ENCODE results near the gene FBXO31.

The FBXO31 gene

GRCh38 chr16:87339086-87339723 is 44.4 kb downstream of the FBXO31 start:
- no peak for DNase-seq

GRCh38 chr16:87338155-87338765 is 45.3 kb downstream of the FBXO31 start:
- no peak for DNase-seq

- DNase-seq: no peak
Measured at GRCh38 chr16:87337262-87337771, 46.3 kb downstream of the FBXO31 start.

- DNase-seq: no peak
Measured at GRCh38 chr16:87336434-87337240, 46.9 kb downstream of the FBXO31 start.

- DNase-seq: no peak
Measured at GRCh38 chr16:87335625-87336433, 47.7 kb downstream of the FBXO31 start.

GRCh38 chr16:87334651-87335624 is 48.6 kb downstream of the FBXO31 start:
- DNase-seq: no peak

- no peak for DNase-seq
Measured at GRCh38 chr16:87333581-87334331, 49.8 kb downstream of the FBXO31 start.

GRCh38 chr16:87333101-87333500 is 50.5 kb downstream of the FBXO31 start:
- no peak for DNase-seq

- no peak for DNase-seq
Measured at GRCh38 chr16:87332150-87332549, 51.4 kb downstream of the FBXO31 start.

GRCh38 chr16:87331241-87331801 is 52.3 kb downstream of the FBXO31 start:
- DNase-seq: no peak

GRCh38 chr16:87330646-87331045 is 52.9 kb downstream of the FBXO31 start:
- no peak for DNase-seq

- DNase-seq: no peak
Measured at GRCh38 chr16:87330257-87330624, 53.3 kb downstream of the FBXO31 start.

GRCh38 chr16:87329436-87330256 is 53.9 kb downstream of the FBXO31 start:
- no peak for DNase-seq

GRCh38 chr16:87328846-87329245 is 54.7 kb downstream of the FBXO31 start:
- no peak for DNase-seq

- no peak for DNase-seq
Measured at GRCh38 chr16:87327798-87328495, 55.6 kb downstream of the FBXO31 start.

- DNase-seq: no peak
Measured at GRCh38 chr16:87326151-87326571, 57.4 kb downstream of the FBXO31 start.

GRCh38 chr16:87325423-87325858 is 58.1 kb downstream of the FBXO31 start:
- no peak for DNase-seq

GRCh38 chr16:87324411-87325275 is 58.9 kb downstream of the FBXO31 start:
- DNase-seq: peak; percentile 36
